H1 (cell line): ENCODE measurements around the gene SHCBP1.

Experiments used
- ASH2L ChIP-seq: fragments of 200-600, 300-600 bp; sonication (generic); IDR thresholded peaks from one replicate; pipeline ENCODE4 v1.7.1; 2017; ENCODE audit warnings: low read length
- EP300 ChIP-seq, 2 experiments: IDR thresholded peaks; 1 replicate in 1 of 2; 2 replicates in 1 of 2; pipeline ENCODE4 v1.6.1; 2011 to 2012; ENCODE audit warnings: low read depth in 2 of 2, low read length in 2 of 2, mild to moderate bottlenecking in 2 of 2, borderline replicate concordance in 1 of 2, inconsistent platforms in 1 of 2, moderate library complexity in 1 of 2
- EZH2 ChIP-seq: fragments of 200-600 bp; sonication (generic); IDR thresholded peaks from 2 replicates; pipeline ENCODE4 v1.7.1; 2012; ENCODE audit warnings: low read depth, mild to moderate bottlenecking, moderate library complexity, low read length, inconsistent platforms; ENCODE audit not compliant: severe bottlenecking
- POLR2A ChIP-seq, 2 experiments: IDR thresholded peaks; 1 replicate in 1 of 2; 2 replicates in 1 of 2; pipeline ENCODE4 v1.6.1; 2011; ENCODE audit warnings: low read depth in 2 of 2, low read length in 2 of 2, mild to moderate bottlenecking in 2 of 2; ENCODE audit errors: control extremely low read depth in 1 of 2
- POLR2AphosphoS5 ChIP-seq: IDR thresholded peaks from 2 replicates; pipeline ENCODE4 v1.6.1; 2011; ENCODE audit warnings: low read depth, low read length
- SP2 ChIP-seq: IDR thresholded peaks from 2 replicates; pipeline ENCODE4 v1.6.1; 2012; ENCODE audit warnings: mild to moderate bottlenecking, low read length, inconsistent platforms
- TAF1 ChIP-seq: IDR thresholded peaks from 2 replicates; pipeline ENCODE4 v1.6.1; 2011; ENCODE audit warnings: mild to moderate bottlenecking, low read depth, low read length
- TBP ChIP-seq: IDR thresholded peaks from 2 replicates; pipeline ENCODE4 v1.6.1; 2011; ENCODE audit warnings: low read depth, low read length, improper control_type of control experiment
- TCF12 ChIP-seq: IDR thresholded peaks from 2 replicates; pipeline ENCODE4 v1.6.1; 2011; ENCODE audit warnings: low read depth, mild to moderate bottlenecking, low read length
- TF ChIP-seq, protein P1 (sequence below), 3 experiments: IDR thresholded peaks; 1 replicate in 2 of 3; 2 replicates in 1 of 3; pipeline versions ENCODE4 v1.5.1 to v1.6.1; 2011; ENCODE audit warnings: low read length in 3 of 3, mild to moderate bottlenecking in 3 of 3, inconsistent platforms in 2 of 3, low read depth in 1 of 3, moderate library complexity in 1 of 3; ENCODE audit not compliant: insufficient read depth in 1 of 3; ENCODE audit errors: control extremely low read depth in 1 of 3
- TF ChIP-seq, protein P2 (sequence below): IDR thresholded peaks from 2 replicates; pipeline ENCODE4 v1.6.1; 2011; ENCODE audit warnings: low read length, improper control_type of control experiment

DNA sequence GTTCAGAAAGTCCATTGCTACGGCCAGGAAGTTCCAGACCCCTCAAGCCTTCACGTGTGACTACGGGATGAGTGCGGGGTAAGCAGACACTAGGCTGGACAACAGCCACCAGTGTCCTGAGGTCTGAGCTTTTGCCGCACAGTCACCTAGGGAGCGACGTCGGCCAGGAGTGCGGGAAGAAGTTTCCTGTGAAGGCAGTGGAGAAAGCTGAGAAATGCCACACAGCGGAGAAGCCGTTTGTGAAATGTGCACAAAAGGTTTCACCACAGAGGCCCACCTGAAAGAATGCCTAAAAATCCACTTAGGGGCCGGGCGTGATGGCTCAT is 47.4 kb downstream of the SHCBP1 start:
- TF ChIP-seq, protein P1, sequence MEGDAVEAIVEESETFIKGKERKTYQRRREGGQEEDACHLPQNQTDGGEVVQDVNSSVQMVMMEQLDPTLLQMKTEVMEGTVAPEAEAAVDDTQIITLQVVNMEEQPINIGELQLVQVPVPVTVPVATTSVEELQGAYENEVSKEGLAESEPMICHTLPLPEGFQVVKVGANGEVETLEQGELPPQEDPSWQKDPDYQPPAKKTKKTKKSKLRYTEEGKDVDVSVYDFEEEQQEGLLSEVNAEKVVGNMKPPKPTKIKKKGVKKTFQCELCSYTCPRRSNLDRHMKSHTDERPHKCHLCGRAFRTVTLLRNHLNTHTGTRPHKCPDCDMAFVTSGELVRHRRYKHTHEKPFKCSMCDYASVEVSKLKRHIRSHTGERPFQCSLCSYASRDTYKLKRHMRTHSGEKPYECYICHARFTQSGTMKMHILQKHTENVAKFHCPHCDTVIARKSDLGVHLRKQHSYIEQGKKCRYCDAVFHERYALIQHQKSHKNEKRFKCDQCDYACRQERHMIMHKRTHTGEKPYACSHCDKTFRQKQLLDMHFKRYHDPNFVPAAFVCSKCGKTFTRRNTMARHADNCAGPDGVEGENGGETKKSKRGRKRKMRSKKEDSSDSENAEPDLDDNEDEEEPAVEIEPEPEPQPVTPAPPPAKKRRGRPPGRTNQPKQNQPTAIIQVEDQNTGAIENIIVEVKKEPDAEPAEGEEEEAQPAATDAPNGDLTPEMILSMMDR (IDR thresholded peaks at IDR 0.05; ENCODE audit: control extremely low read depth in 1 of 3, insufficient read depth in 1 of 3, low read depth in 1 of 3, low read length in 3 of 3) = no peak
- TF ChIP-seq, protein P2, sequence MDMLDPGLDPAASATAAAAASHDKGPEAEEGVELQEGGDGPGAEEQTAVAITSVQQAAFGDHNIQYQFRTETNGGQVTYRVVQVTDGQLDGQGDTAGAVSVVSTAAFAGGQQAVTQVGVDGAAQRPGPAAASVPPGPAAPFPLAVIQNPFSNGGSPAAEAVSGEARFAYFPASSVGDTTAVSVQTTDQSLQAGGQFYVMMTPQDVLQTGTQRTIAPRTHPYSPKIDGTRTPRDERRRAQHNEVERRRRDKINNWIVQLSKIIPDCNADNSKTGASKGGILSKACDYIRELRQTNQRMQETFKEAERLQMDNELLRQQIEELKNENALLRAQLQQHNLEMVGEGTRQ = no peak
- TF ChIP-seq ASH2L (no peak), EZH2 (no peak), POLR2AphosphoS5 (no peak), SP2 (no peak), EP300 (IDR thresholded peaks at IDR 0.05; ENCODE audit: borderline replicate concordance in 1 of 2, low read depth in 2 of 2, low read length in 2 of 2) (no peak), POLR2A (IDR thresholded peaks at IDR 0.05; ENCODE audit: control extremely low read depth in 1 of 2, low read depth in 2 of 2, low read length in 2 of 2) (no peak), TBP (no peak), TAF1 (no peak), TCF12 (no peak)
